D341Med (cell line): ENCODE results near the gene PRSS23.
"Not testable (repeated sequence)": the region's sequence is repeated elsewhere in the genome, so short reads cannot be mapped to it uniquely, and the experiment has no call there.

Experiments
- DNase-seq: peaks from one replicate; pipeline ENCODE4 v3.0.0; 2012; ENCODE audit warnings: low spot score

Gene PRSS23, protein sequence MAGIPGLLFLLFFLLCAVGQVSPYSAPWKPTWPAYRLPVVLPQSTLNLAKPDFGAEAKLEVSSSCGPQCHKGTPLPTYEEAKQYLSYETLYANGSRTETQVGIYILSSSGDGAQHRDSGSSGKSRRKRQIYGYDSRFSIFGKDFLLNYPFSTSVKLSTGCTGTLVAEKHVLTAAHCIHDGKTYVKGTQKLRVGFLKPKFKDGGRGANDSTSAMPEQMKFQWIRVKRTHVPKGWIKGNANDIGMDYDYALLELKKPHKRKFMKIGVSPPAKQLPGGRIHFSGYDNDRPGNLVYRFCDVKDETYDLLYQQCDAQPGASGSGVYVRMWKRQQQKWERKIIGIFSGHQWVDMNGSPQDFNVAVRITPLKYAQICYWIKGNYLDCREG

DNA sequence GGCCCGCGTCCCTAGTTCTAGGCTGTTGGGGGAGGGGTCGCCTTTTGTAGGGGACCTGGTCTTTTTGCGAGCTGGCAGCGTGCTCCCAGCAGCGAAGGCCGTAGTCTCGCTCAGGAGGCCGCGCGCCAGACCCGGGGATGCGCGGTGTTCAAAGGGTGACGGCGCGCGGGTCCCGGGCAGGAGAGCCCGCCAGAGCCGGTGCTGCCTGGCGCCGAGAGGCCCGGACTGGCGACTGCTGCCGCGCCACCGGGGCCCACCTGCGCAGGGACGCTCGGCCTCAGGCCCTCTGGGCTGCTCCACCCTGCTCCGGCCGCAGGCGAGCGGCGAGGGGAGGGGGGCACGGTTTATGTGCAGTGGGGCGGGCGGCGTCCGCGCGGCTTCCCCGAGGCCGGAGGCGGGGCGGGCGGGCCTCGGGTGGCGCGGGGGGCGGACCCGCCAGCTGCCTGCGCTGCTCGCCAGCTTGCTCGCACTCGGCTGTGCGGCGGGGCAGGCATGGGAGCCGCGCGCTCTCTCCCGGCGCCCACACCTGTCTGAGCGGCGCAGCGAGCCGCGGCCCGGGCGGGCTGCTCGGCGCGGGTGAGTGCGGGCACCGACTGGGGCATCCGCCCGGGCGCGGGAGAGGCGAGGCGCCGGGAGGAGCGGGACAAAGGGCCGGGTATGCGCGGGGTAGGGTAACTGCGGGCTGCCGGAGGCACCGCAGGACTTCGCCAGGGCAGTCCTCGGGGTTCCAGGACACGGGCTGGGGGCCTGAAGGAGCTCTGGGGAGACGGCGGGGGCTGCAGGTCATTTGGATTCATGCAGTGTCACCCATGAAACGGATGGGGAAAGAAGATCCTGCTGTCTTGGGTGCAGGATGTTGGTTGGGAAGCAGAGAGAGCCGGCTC lies at the start of gene PRSS23:
TSS of gene PRSS23 (plus strand) at position 467 of the 884 bp plus-strand sequence. CDS start 7,102 bp downstream, outside the sequence.
- DNase-seq, result peak; percentile 77

DNA sequence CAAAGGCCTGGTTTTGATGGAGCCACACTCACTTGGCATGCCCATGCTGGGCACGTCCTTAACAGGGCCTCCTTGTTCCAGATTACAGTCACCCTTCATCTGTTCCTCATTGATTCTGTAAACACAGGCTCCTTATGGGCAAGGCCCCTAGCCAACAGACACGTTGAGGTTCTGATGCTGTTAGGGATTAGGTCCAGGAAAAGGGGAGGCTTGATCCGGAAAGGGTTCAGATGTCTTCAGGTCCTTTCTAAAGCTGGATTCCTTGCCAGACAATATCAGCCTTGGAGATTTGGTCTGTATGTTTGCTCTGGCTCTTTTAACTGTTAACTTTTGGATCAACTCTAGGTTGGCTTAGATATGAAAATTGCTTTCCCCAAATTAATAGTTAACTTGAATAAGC lies 46.9 kb upstream of the PRSS23 start:
- DNase-seq, result no peak

DNA sequence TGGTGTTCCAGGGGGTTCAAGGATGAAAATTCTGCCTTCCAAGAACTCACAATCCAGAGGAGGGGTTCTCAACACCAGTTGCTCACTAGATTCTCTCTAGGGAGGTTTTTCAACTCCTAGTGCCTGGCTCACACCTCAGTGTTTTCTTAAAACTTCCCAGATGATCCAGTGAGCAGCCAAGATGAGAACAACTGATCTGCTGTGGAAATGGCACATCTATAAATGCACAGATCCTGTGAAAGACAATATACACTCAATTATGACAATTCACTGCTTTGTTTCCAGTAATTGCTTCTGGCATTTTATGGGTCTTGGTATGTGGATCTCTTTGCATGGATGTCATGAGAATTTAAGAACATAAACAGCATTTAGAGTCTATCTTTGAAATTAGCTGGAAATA lies 45.2 kb upstream of the PRSS23 start:
- DNase-seq, result no peak

DNA sequence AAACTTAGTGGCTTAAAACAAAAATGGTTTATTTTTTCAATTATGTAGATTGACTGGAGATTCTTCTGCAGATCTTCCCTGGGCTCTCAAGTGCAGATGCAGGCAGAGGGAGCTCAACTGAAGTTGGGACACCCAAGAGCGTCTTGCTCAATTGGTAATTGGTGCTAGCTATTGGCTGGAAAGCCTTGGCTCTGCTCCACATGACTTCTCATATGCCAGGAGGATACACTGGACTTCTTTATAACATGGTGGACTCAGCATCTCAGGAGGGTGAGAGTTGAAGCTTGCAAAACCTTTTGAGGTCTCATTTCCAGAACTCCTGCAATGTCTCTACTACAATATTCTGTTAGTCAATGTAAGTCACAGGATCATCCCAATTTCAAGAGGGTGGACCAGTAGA lies 42.2 kb upstream of the PRSS23 start:
- no peak for DNase-seq

DNA sequence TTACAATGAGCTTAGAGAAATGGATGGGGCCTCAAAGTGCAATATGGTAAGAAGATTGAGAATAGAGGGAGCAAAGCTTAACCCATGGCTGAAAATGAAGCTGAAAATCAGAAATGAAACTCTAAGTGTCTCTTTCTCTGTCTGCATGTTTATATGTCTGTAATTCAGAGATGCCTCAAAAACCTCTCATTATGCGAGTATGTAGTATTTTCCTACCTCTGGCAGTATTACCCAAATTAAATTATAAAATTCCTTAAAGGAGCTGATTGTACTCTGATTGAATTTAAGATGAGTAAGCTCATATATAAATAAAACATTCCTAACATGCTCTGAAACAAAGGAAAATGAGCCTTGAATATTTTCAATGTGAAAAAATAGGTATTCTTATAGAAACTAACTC lies 39.8 kb upstream of the PRSS23 start:
- no peak for DNase-seq

DNA sequence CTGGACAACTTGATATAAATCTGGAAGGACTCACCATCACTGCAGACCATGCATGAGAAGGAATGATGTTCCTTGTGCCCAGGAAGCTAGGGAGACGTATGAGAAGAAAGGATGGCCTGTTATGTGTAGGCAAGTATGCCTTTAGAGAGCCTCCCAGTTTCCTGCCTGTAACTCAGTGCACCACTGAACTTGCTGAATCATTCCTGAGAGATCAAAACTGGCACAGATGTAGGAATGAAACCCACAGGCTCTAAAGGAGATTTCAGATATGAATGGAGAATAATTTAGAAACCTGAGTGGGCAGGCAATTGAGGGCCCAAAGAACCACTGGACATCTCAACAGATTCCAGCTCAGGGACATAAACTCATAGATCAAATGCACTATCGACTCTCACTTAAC lies 38.4 kb upstream of the PRSS23 start:
- DNase-seq, result no peak

DNA sequence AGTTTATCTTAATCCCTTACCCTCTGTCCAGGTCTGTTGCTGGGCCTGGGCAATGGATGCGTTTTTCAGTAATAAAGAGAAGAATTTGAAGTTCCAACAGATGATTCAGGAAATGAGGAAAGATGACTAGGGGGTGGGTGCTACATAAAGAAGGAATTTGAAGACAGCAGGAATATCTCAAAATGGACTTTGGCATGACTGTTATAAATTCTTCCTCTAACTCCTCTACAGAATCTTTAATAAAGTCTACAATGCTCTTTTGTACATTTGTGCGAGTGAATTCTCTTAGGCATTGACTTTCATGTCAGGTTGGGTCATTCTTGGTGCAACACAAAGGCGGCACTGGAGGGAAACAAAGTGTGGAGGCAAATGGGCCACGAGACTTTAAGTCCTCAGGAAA lies 35.1 kb upstream of the PRSS23 start:
- DNase-seq, result no peak

DNA sequence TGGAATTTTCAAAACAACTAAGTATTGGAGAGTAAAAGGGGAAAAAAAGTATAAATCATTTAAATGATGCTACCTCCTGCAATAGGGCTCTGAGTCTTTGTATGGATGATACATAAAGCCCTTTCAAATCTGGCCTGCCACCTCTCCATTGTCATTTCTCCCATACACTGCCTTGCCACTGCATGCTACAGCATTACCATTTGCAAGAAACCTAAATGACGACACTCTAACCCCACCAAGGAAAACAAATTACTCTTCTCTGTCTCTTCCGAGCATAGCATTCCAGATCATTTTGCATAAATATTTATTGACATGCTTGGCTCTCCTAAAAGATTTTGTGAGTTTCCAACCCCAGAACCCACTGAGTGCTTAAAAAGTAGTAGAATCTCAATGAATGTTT lies 34.5 kb upstream of the PRSS23 start:
- no peak for DNase-seq

DNA sequence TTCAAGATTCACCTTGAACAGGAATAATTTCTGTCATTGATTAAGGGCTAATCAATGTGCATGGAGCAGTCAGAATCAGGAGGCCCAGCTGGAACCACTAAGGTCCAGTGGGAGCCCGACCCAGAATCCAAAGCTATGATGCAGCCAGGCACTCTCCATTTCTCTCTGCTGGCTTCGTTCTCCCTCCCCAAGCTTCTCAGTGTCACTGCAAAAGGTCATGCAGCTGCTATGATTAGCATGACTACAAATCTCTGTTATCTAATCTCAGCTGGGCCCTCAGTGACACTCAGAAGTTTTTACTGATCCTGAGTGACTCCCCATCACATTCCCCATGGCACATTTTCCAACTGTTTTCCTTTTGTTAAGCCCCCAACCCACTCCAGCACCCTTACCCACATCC lies 31.1 kb upstream of the PRSS23 start:
- DNase-seq, result no peak

DNA sequence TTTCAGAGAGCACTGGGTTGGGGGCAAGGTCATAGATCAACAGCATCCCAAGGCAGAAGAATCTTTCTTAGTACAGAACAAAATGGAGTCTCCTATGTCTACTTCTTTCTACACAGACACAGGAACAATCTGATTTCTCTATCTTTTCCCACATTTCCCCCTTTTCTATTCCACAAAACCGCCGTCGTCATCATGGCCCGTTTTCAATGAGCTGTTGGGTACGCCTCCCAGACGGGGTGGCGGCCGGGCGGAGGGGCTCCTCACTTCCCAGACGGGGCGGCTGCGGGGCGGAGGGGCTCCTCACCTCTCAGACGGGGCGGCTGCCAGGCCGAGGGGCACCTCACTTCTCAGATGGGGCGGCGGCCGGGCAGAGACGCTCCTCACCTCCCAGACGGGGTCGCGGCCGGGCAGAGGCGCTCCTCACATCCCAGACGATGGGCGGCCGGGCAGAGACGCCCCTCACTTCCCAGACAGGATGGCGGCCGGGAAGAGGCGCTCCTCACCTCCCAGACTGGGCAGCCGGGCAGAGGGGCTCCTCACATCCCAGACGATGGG lies 29.8 kb upstream of the PRSS23 start:
- not testable (repeated sequence) for DNase-seq

DNA sequence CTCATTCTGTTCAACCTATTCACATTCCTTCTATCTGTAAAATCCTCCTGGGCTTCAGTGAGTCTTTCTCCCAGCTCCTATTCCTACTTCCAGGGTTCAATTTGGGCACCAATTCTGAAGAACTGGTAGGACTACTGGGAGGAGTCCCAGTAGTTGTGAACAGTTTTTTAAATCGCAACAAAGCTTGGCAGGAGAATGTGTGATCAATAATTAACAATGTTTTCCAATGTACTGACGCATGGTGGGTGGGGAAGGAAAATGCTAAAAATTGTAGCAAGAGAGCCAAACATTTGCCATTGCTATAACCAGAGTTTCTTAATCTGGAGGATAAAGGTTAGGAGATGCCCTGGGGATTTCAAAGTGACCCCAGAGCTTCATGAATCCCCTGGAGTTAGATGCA lies 27.3 kb upstream of the PRSS23 start:
- no peak for DNase-seq

DNA sequence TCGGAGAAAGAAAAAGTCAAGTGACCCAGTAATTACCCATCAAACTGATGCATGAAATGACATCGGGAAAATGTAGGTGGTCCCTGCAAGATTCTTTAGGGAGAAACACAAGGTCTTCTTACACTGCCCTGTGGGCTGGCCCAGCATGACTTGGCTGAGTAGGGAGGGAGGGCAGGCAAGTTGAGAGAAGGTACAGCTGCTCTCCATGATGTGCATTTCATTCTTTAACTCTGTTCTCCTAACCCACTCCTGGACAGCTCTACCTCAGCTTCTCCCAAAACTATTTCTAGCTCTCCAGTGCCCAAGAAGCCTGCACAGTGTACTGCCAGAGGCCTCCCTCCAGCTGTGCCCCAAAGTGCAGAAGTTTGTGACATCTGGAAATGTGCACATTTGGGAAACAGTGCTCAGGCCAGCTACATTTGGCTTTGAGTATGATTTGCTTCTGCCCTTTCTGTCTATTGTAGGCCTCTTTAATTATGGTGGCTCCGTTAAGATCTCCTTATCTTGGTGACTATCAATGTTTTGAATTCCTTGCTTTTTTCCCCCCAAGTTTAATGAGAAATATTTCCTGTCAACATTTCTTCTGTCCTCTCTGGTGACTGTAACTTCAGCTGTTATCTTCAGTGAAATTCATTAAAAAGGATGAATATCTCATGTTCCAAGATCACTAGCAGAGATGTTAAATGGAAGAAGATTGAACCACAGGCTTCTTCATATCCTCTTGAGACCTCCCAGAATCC lies 26.7 kb upstream of the PRSS23 start:
- no peak for DNase-seq

DNA sequence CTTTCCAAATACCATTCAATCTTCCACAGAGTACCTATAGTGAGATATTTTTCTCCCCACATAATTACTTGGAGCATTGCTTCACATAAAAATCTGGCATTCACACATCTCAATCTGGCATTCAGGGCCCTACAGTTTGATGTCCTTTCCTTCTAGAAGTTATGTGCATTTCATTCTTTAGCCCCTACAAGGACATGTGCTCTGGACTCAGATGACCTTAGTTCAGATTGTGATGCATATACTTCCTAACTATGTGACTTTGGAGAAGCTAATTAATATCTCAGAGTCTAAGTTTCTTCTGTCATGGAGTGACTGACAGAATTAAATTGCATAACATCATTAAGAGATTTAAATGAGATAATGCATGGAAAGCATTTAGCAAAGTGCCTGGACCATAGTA lies 25.9 kb upstream of the PRSS23 start:
- DNase-seq, result no peak

DNA sequence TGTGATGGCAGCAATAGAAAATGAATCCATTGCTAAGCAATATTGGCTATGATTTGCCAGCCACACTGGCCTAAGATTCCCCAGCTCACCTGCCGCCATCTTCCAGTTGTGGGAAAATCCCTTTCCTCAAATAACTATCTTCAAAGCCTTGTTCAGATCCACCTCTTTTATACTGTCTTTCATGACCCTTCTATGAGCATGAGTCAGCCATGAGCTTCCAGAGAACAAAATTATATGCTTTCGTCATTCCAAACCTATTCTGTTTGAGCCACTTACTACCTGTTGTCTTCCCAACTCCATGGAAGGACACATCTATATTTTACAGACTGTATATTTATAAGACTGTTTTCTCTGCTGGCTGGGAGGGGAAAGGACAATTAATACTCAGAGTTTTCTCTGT lies 25.0 kb upstream of the PRSS23 start:
- no peak for DNase-seq

DNA sequence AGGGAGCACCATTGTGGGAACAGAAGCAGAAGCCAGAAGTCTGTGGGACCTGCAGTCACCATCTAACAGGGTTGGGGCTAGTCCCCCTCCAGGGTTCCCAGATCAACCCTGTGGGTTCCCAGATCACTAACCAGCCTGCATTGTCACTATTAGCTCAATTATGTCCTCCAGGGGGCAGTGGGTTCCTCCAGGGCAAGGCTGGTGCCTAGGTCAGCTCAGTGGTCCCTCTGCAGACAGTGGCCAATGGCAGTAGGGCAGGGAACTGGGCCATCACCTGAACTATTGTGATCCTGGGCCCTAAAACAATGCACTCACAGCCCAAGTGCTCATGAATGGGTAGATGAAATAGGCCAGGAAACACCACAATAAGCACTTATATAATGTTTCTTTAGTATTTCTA lies 18.8 kb upstream of the PRSS23 start:
- no peak for DNase-seq

DNA sequence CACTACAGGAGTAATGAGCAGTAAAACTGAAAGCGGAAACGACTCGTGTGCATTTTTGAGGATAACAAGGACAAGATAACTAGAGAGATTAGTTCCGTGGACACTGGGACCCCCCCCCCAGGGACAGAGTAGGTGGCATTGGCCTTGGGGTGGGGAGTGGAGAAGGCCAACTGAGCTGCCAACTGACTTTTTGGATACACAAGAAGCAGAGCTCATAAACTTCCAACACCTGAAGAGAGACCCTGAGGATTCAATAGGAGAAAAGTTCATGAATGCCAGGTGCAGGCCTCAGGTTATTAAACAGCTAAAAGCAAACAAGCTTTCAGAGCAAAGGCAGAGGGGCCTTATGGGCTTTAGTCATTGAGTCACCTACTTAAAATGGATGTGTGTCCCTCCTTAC lies 17.6 kb upstream of the PRSS23 start:
- DNase-seq, result no peak

DNA sequence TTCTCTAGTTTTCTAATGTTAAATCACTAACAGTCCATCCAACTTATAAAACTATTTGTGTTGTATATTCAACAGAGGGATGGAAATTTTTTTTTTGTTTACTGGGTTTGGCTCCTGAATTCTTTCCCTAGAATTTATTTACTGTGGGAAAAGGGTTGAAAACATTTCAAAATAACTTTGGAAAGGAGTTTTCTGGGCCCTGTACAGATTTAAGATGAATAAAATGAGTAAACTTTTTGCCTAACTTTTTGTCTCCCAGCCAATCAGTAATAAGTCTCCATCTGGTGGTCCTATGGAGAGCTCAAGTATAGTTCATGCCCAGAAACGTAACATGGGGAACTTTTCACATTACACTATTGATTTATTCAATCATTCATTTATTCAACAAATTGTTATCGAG lies 16.7 kb upstream of the PRSS23 start:
- DNase-seq, result no peak

DNA sequence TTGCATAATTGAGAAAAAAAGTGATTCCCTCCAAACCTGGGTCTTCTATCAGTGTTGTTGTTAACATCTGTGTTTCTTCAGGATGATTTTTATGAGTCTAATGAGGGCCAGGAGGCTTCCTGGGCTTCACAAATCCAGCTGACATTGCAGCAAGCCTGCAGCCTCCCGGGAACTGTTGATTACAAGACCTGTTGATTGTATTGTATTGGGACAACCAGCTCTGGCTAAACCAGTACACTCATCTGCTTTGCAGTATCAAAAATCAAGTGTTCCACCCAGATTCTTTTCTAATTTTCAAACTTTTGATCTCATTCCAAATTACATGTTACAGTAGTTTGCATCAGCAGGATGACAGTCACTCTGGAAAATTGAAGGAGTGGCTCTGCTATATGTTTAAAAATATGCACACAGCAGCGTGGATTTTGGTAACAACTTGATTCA lies 16.1 kb upstream of the PRSS23 start:
- no peak for DNase-seq

DNA sequence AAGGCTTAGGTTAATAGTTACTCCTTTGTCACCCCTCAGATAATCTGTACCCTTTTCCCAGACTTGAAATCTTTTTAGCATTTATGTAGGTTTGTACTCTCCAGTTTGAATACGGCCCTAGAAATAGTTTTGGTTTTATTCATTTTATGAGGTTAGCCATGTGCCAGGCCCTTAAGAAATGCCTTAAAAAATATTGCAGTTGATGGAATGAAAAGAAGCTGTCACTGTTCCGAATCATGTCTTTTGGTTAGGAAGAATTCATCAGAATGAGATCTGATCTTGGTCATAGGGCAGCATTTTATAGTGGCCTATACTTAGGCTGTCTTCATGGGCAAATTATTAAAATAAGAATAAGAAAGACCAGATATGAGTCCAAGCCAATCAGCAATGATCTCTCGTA lies 14.8 kb upstream of the PRSS23 start:
- DNase-seq, result no peak

DNA sequence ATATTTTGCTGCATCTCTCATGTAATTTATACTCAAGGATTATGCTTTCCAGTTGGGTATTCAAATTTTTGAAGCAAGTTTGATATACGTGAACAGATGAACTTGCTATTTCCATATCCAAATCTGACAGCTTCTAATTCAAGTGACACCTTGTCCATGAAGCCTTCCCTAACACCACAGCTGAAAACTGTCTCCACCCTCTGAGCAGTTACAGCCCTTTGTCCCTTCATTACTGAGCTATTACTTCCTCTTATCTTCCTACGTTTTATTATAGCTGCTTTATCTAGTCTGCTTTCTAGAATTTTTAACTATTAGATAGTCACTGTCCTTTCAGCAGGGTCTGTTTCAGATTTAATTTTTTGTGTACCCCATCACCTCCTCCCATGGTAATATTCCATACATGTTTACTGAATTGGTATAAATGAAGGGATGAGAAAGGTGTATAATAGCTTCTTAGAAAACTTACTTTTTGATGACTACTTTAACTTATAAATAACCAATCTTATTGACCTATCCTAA lies 13.3 kb upstream of the PRSS23 start:
- no peak for DNase-seq

DNA sequence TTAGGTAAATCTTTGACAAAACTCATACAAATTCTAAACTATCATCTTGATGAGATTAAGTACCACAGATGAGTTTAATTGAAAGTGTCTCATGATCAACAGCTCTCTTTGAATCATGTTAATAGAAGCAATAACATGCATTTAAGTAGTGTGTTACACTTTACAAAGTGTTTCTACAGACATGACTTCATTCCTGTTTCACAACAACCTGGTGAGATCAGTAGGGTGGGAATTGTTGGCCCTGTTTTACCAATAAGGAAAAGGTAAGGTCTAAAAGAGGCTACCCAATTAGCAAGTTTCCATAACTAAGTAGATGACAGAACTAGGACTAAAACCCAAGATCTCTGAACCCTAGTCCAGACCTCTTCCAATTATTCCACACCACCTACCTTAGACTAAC lies 12.7 kb upstream of the PRSS23 start:
- no peak for DNase-seq

DNA sequence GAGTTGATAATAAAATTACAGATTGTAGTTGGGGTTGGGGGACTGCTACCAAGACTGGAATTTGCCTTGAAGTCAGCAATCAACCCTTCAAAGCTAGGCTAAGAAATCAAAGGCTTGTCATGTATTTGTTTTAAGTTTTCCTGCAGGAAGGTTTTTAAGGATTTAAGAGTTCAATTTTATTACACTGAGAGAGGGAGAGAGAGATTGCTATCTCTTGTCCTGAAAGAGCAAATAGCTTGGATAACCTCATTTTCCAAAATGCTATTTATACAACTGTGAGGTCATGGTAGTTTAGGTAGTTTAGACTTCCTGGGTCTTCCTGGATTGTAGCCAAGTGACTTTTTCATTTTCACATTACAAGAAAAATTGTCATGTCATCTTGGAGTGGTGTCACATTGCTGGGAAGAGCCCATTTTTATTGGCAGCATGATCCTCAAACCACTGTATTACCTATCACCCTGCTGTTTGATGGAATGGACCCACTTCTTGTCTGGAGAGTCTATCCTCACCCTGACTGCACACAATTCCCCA lies 10.1 kb upstream of the PRSS23 start:
- no peak for DNase-seq
